ENCODE data around the gene EXOSC10.
"Not testable (repeated sequence)": the region's sequence is repeated elsewhere in the genome, so short reads cannot be mapped to it uniquely, and the experiment has no call there.

DNA sequence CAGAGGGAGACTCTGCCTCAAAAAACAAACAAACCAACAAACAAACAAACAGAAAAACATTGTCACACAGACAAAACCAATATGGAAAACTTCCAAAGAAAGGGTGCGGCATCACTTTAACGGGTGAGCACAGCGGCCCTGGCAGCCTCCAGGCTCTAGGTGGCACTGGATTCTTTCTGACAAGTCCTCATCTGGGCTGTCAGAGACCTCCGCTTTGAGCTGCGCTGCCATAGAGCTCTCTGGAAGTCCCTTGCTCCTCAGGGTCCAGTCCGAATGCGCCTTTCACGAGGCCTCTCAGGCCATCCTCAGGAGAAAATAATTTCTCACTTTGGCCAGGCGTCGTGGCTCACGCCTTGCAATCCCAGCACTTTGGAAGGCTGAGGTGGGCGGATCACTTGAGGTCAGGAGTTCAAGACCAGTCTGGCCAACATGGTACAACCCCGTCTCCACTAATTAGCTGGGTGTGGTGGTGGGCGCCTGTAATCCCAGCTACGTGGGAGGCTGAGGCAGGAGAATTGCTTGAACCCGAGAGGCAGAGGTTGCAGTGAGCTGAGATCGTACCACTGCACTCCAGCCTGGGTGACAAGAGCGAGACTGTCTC is 35.6 kb downstream of the EXOSC10 start:
- not testable (repeated sequence) for TF ChIP-seq POLR2A (IDR thresholded peaks at IDR 0.05; ENCODE audit: low read length); GATA1 (IDR thresholded peaks at IDR 0.05; ENCODE audit: low read depth, low read length)
